HepG2 (cell line): Measurements from ENCODE around the gene NCKIPSD. TPM values are rescaled to one million over a fixed set of nuclear protein-coding genes. Genes with fewer than 3 reads are reported as not detected.

Source experiments
- ARID5B ChIP-seq: IDR thresholded peaks from 2 replicates; pipeline ENCODE4 v1.4.0; 2020; ENCODE audit warnings: mild to moderate bottlenecking, missing genetic modification reagents
- ATF7-NPFF ChIP-seq: sonication (generic); formaldehyde crosslinking; IDR thresholded peaks from 2 replicates; pipeline ENCODE4 v1.8.1; 2023; ENCODE audit warnings: mild to moderate bottlenecking, low read depth, missing genetic modification reagents, moderate library complexity
- BCL3 ChIP-seq: sonication (generic); formaldehyde crosslinking; IDR thresholded peaks from 2 replicates; pipeline ENCODE4 v1.5.1; 2020; ENCODE audit warnings: mild to moderate bottlenecking, missing genetic modification reagents, moderate library complexity
- CENPX ChIP-seq: sonication (generic); formaldehyde crosslinking; IDR thresholded peaks from 2 replicates; pipeline ENCODE4 v1.9.0; 2021; ENCODE audit warnings: mild to moderate bottlenecking, missing genetic modification reagents, moderate library complexity
- DNMT1 ChIP-seq: sonication (generic); formaldehyde crosslinking; IDR thresholded peaks from 2 replicates; pipeline ENCODE4 v1.5.1; 2020; ENCODE audit warnings: mild to moderate bottlenecking, missing genetic modification reagents
- EP300 ChIP-seq, 3 experiments: sonication (generic) in 1 of 3; formaldehyde crosslinking in 1 of 3; IDR thresholded peaks; 2 replicates each; pipeline versions ENCODE4 v1.5.1 to v1.6.1; 2011 to 2020; ENCODE audit warnings: low read depth in 2 of 3, low read length in 2 of 3, borderline replicate concordance in 1 of 3, improper control_type of control experiment in 1 of 3, mild to moderate bottlenecking in 1 of 3, missing genetic modification reagents in 1 of 3, moderate library complexity in 1 of 3
- HBP1 ChIP-seq: IDR thresholded peaks from 2 replicates; pipeline ENCODE4 v1.6.1; 2016; ENCODE audit warnings: low read depth, control low read depth
- HNF4A ChIP-seq: sonication (generic); formaldehyde crosslinking; IDR thresholded peaks from 2 replicates; pipeline ENCODE4 v1.4.0; 2020; ENCODE audit warnings: missing genetic modification reagents
- HNF4G ChIP-seq, 2 experiments: sonication (generic) in 1 of 2; formaldehyde crosslinking in 1 of 2; IDR thresholded peaks; 2 replicates each; pipeline versions ENCODE4 v1.4.0 to v1.6.1; 2011 to 2020; ENCODE audit warnings: borderline replicate concordance in 2 of 2, low read depth in 2 of 2, mild to moderate bottlenecking in 2 of 2, low read length in 1 of 2, missing genetic modification reagents in 1 of 2, moderate library complexity in 1 of 2
- NCOA1 ChIP-seq: sonication (generic); formaldehyde crosslinking; IDR thresholded peaks from 2 replicates; pipeline ENCODE4 v1.9.0; 2021; ENCODE audit warnings: missing genetic modification reagents
- RARG ChIP-seq: sonication (generic); formaldehyde crosslinking; IDR thresholded peaks from 2 replicates; pipeline ENCODE4 v1.4.0; 2020; ENCODE audit warnings: low read depth, mild to moderate bottlenecking, missing genetic modification reagents
- SIN3A ChIP-seq: IDR thresholded peaks from 2 replicates; pipeline ENCODE4 v1.6.1; 2011; ENCODE audit warnings: low read depth, mild to moderate bottlenecking, control low read depth, low read length, borderline replicate concordance
- SKI ChIP-seq: fragments of 450-650 bp; IDR thresholded peaks from one replicate; pipeline ENCODE4 v1.6.1; 2018; ENCODE audit warnings: mild to moderate bottlenecking; ENCODE audit not compliant: partially characterized antibody
- ZFP36 ChIP-seq: fragments of 150-350 bp; IDR thresholded peaks from 2 replicates; pipeline ENCODE4 v1.6.1; 2018; ENCODE audit warnings: borderline replicate concordance, low read length, low read depth; ENCODE audit not compliant: partially characterized antibody
- ZNF138 ChIP-seq: sonication (generic); formaldehyde crosslinking; IDR thresholded peaks from 2 replicates; pipeline ENCODE4 v1.5.0; 2020; ENCODE audit warnings: mild to moderate bottlenecking, low read depth, missing genetic modification reagents
- ZNF768 ChIP-seq: sonication (generic); formaldehyde crosslinking; IDR thresholded peaks from 2 replicates; pipeline ENCODE4 v1.4.0; 2020; ENCODE audit warnings: missing genetic modification reagents
- polyA plus RNA-seq, 8 experiments: library from polyadenylated mRNA; depleted of rRNA in 3 of 8; stranded (reverse) in 7 of 8; unstranded in 1 of 8; fragments of >200 nt; fragmentation: Illumina TruSeq in 4 of 8; extraction: Trizol in 4 of 8; gene quantifications; 2 replicates each; pipeline versions ENCODE4 v1.2.1 to v1.2.3, GENCODE V29; 2011 to 2016; ENCODE audit warnings: low read depth in 4 of 8, missing spikeins in 1 of 8, mixed read lengths in 1 of 8; ENCODE audit not compliant: insufficient read depth in 1 of 8
- total RNA-seq, 5 experiments: library from RNA; depleted of rRNA; stranded (reverse); fragments of >200 nt; fragmentation: Illumina TruSeq; extraction: Trizol; gene quantifications; 2 replicates each; pipeline ENCODE4 v1.2.3, GENCODE V29; 2016; ENCODE audit warnings: low read depth in 1 of 5
- TF ChIP-seq, protein P1 (sequence below): sonication (generic); formaldehyde crosslinking; IDR thresholded peaks from 2 replicates; pipeline ENCODE4 v1.4.0; 2020; ENCODE audit warnings: missing genetic modification reagents, borderline replicate concordance
- TF ChIP-seq, protein P2 (sequence below): IDR thresholded peaks from 2 replicates; pipeline ENCODE4 v1.6.1; 2016; ENCODE audit warnings: control low read depth

Gene NCKIPSD
- total and polyA plus RNA-seq, 2 of the 13 experiments (the other 11 are each of a cell fraction or from before 2014, with no cell fraction given) = 13.5 to 35.2 TPM

- TF ChIP-seq DNMT1 (CRISPR knock-in tag) = no peak
- TF ChIP-seq ATF7-NPFF (CRISPR knock-in tag) = peak; percentile 81
- no peak for TF ChIP-seq ZNF138 (CRISPR knock-in tag)
- TF ChIP-seq SKI = peak; percentile 58
- TF ChIP-seq SIN3A = peak; percentile 43; the same call in 1 of the 2 replicates
- TF ChIP-seq ZFP36 = no peak
- TF ChIP-seq, protein P1, sequence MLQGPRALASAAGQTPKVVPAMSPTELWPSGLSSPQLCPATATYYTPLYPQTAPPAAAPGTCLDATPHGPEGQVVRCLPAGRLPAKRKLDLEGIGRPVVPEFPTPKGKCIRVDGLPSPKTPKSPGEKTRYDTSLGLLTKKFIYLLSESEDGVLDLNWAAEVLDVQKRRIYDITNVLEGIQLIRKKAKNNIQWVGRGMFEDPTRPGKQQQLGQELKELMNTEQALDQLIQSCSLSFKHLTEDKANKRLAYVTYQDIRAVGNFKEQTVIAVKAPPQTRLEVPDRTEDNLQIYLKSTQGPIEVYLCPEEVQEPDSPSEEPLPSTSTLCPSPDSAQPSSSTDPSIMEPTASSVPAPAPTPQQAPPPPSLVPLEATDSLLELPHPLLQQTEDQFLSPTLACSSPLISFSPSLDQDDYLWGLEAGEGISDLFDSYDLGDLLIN (CRISPR knock-in tag) = peak; percentile 80; the same call in 1 of the 2 replicates
- TF ChIP-seq, protein P2, sequence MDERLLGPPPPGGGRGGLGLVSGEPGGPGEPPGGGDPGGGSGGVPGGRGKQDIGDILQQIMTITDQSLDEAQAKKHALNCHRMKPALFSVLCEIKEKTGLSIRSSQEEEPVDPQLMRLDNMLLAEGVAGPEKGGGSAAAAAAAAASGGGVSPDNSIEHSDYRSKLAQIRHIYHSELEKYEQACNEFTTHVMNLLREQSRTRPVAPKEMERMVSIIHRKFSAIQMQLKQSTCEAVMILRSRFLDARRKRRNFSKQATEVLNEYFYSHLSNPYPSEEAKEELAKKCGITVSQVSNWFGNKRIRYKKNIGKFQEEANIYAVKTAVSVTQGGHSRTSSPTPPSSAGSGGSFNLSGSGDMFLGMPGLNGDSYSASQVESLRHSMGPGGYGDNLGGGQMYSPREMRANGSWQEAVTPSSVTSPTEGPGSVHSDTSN (CRISPR knock-in tag) = no peak
- TF ChIP-seq NCOA1 (CRISPR knock-in tag) = peak; percentile 73
- TF ChIP-seq BCL3 = peak; percentile 44; the same call in 1 of the 2 replicates
- peak; percentile 3; the same call in 1 of the 2 replicates for TF ChIP-seq HNF4A
- peak; percentile 43; the same call in 1 of the 2 replicates for TF ChIP-seq ZNF768 (CRISPR knock-in tag)
- TF ChIP-seq ARID5B (CRISPR knock-in tag) = no peak
- TF ChIP-seq CENPX (CRISPR knock-in tag) = no peak
- peak; percentile 63; the same call in 1 of the 2 replicates for TF ChIP-seq HBP1
- TF ChIP-seq RARG (CRISPR knock-in tag) = no peak
- no peak for TF ChIP-seq HNF4G (IDR thresholded peaks at IDR 0.05; ENCODE audit: borderline replicate concordance, low read depth, low read length)
- TF ChIP-seq HNF4G (CRISPR knock-in tag; IDR thresholded peaks at IDR 0.05; ENCODE audit: borderline replicate concordance, low read depth) = peak; percentile 18; the same call in 1 of the 2 replicates
- TF ChIP-seq EP300 (IDR thresholded peaks at IDR 0.05; ENCODE audit: low read depth in 2 of 2, low read length in 2 of 2) = peak in 1 of 2 experiments; percentile 8; a peak in 1 of 4 replicates
- TF ChIP-seq EP300 (CRISPR knock-in tag; IDR thresholded peaks at IDR 0.05; ENCODE audit: borderline replicate concordance) = no peak; the same call in 1 of the 2 replicates
Measured at GRCh38 chr3:48635222-48636021, 50.3 kb downstream of the NCKIPSD start, which contains the start of gene SLC26A6 (continued).
